GM21526 (cell line): Measurements from ENCODE around the gene PILRA.
"Not testable (repeated sequence)": the region's sequence is repeated elsewhere in the genome, so short reads cannot be mapped to it uniquely, and the experiment has no call there.

Source experiments
- ATAC-seq: cut with Tn5 transposase; IDR thresholded peaks from one replicate; pipeline ENCODE4 v1.9.1; 2021; ENCODE audit warnings: moderate library complexity; ENCODE audit not compliant: unreplicated experiment, low FRiP score

PILRA gene

GRCh38 chr7:100357131-100357561 is 16.1 kb upstream of the PILRA start:
- no peak for ATAC-seq

GRCh38 chr7:100358027-100358856 is 15.0 kb upstream of the PILRA start, which contains the start of gene PILRB:
Gene PILRB, plus strand, starts transcription at chr7:100358117. Its CDS starts 186 bp downstream, at chr7:100358303.
- ATAC-seq: no peak

GRCh38 chr7:100358857-100359212 is 14.5 kb upstream of the PILRA start:
- ATAC-seq: no peak

GRCh38 chr7:100360135-100360854 is 13.0 kb upstream of the PILRA start:
- ATAC-seq: no peak

GRCh38 chr7:100363098-100363497 is 10.2 kb upstream of the PILRA start:
- ATAC-seq: no peak

- not testable (repeated sequence) for ATAC-seq
Measured at GRCh38 chr7:100363797-100364196, 9.5 kb upstream of the PILRA start.

GRCh38 chr7:100364480-100364879 is 8.8 kb upstream of the PILRA start:
- no peak for ATAC-seq

- ATAC-seq: not testable (repeated sequence)
Measured at GRCh38 chr7:100365998-100366367, 7.3 kb upstream of the PILRA start.

- ATAC-seq: no peak
Measured at GRCh38 chr7:100366411-100367250, 6.7 kb upstream of the PILRA start.

GRCh38 chr7:100367251-100367620 is 6.1 kb upstream of the PILRA start:
- ATAC-seq: no peak

GRCh38 chr7:100367676-100368613 is 5.3 kb upstream of the PILRA start:
- ATAC-seq: no peak

GRCh38 chr7:100369105-100369504 is 4.2 kb upstream of the PILRA start:
- peak; percentile 46 for ATAC-seq

- no peak for ATAC-seq
Measured at GRCh38 chr7:100370303-100370702, 3.0 kb upstream of the PILRA start.

- no peak for ATAC-seq
Measured at GRCh38 chr7:100370746-100371145, 2.5 kb upstream of the PILRA start.

- ATAC-seq: no peak
Measured at GRCh38 chr7:100371561-100372171, 1.6 kb upstream of the PILRA start.

- ATAC-seq: no peak
Measured at GRCh38 chr7:100372256-100372655, 1.0 kb upstream of the PILRA start.

- ATAC-seq: no peak
Measured at GRCh38 chr7:100372694-100373093, 593 bp upstream of the PILRA start.

- not testable (repeated sequence) for ATAC-seq
Measured at GRCh38 chr7:100373870-100374598, 747 bp downstream of the PILRA start.

GRCh38 chr7:100374601-100375000 is 1.3 kb downstream of the PILRA start:
- ATAC-seq: no peak
